Activated CD4-positive, alpha-beta T cell treated with anti-CD3 and anti-CD28 coated beads, Interleukin-10, Interleukin-2, amounts not matched to agents 100 ng/mL and 50 ng/mL, durations not matched to agents 16 hours and 8 hours (primary cell): Measurements from ENCODE around the gene SELENOW.
"Not testable (repeated sequence)": the region's sequence is repeated elsewhere in the genome, so short reads cannot be mapped to it uniquely, and the experiment has no call there.

Experiments used
- DNase-seq: peaks from one replicate; pipeline ENCODE4 v3.0.0-alpha.2; 2020

SELENOW gene

GRCh38 chr19:47786566-47786965 is 8.1 kb downstream of the SELENOW start:
- DNase-seq = no peak

GRCh38 chr19:47787307-47787706 is 8.8 kb downstream of the SELENOW start:
- not testable (repeated sequence) for DNase-seq

- not testable (repeated sequence) for DNase-seq
Observed at GRCh38 chr19:47789811-47790210, 11.3 kb downstream of the SELENOW start.

- DNase-seq = peak; percentile 86
Observed at GRCh38 chr19:47790398-47790814, 11.9 kb downstream of the SELENOW start.

GRCh38 chr19:47792616-47793015 is 14.1 kb downstream of the SELENOW start:
- DNase-seq = no peak

- no peak for DNase-seq
Observed at GRCh38 chr19:47794526-47794925, 16.0 kb downstream of the SELENOW start.

- no peak for DNase-seq
Observed at GRCh38 chr19:47796785-47797184, 18.3 kb downstream of the SELENOW start.

GRCh38 chr19:47797996-47798903 is 19.7 kb downstream of the SELENOW start:
- DNase-seq = no peak

- DNase-seq = no peak
Observed at GRCh38 chr19:47798904-47799266, 20.4 kb downstream of the SELENOW start.

- DNase-seq = no peak
Observed at GRCh38 chr19:47801270-47801669, 22.8 kb downstream of the SELENOW start.

GRCh38 chr19:47802521-47803043 is 24.1 kb downstream of the SELENOW start:
- no peak for DNase-seq

- not testable (repeated sequence) for DNase-seq
Observed at GRCh38 chr19:47803148-47803547, 24.6 kb downstream of the SELENOW start.

- DNase-seq = not testable (repeated sequence)
Observed at GRCh38 chr19:47803671-47804070, 25.2 kb downstream of the SELENOW start.

- DNase-seq = not testable (repeated sequence)
Observed at GRCh38 chr19:47804451-47804850, 25.9 kb downstream of the SELENOW start, which contains the start of gene TPRX1. Gene TPRX1 (minus strand): TSS chr19:47804551. CDS start chr19:47804539, 12 bp downstream.

- DNase-seq = no peak
Observed at GRCh38 chr19:47805313-47805712, 26.8 kb downstream of the SELENOW start.

- DNase-seq = no peak
Observed at GRCh38 chr19:47806435-47806834, 27.9 kb downstream of the SELENOW start.

- DNase-seq = peak; percentile 82
Observed at GRCh38 chr19:47813304-47813994, 34.9 kb downstream of the SELENOW start.

- no peak for DNase-seq
Observed at GRCh38 chr19:47813995-47814328, 35.5 kb downstream of the SELENOW start.

GRCh38 chr19:47816270-47816669 is 37.8 kb downstream of the SELENOW start:
- not testable (repeated sequence) for DNase-seq

- not testable (repeated sequence) for DNase-seq
Observed at GRCh38 chr19:47818221-47818620, 39.7 kb downstream of the SELENOW start.

- DNase-seq = no peak
Observed at GRCh38 chr19:47819858-47820257, 41.4 kb downstream of the SELENOW start.

GRCh38 chr19:47820410-47820809 is 41.9 kb downstream of the SELENOW start:
- no peak for DNase-seq

- no peak for DNase-seq
Observed at GRCh38 chr19:47821460-47822020, 43.0 kb downstream of the SELENOW start, which contains the start of gene CRX. Gene CRX (plus strand): TSS chr19:47821937. CDS start chr19:47834444, 12,507 bp downstream.
